Endothelial cell of umbilical vein (primary cell): ENCODE measurements around the gene NOP9. TPM values are rescaled to one million over a fixed set of nuclear protein-coding genes. Genes with fewer than 3 reads are reported as not detected.

Experiments
- BruUV-seq: library from RNA; stranded (reverse); fragments of 400-500 nt; replicated peaks from 2 replicates; lab custom pipeline; 2021; lab: Mats Ljungman, UMichigan
- CTCF ChIA-PET: fragments of 300-600, 350-600 bp; sonication (Branson Sonifier 250); formaldehyde crosslinking; loops from one replicate; lab custom pipeline; 2021; ENCODE audit warnings: antibody characterized with exemption, inconsistent platforms; lab: Charles Lee
- POLR2A ChIA-PET: fragments of 300-600, 350-600 bp; sonication (Branson Sonifier 250); formaldehyde crosslinking; loops from one replicate; lab custom pipeline; 2021; ENCODE audit warnings: antibody characterized with exemption, inconsistent platforms; lab: Charles Lee
- DNase-seq: peaks from one replicate; pipeline ENCODE4 v3.0.0-alpha.2; 2011; ENCODE audit warnings: low read depth, low spot score
- FAIRE-seq: peaks from 2 replicates; lab custom pipeline; 2011; peaks lifted over from hg19 to GRCh38; lab: Jason Lieb, UNC
- H2AFZ ChIP-seq: 2 replicates; pipeline ENCODE4 v1.6.0; 2012; ENCODE audit warnings: low read depth, low read length, control low read depth, inconsistent platforms
- H3K27ac ChIP-seq: 2 replicates; pipeline ENCODE4 v1.5.1; 2011; ENCODE audit warnings: low read depth, mild to moderate bottlenecking, control low read depth, low read length, moderate library complexity; ENCODE audit not compliant: insufficient read depth
- H3K27me3 ChIP-seq, 2 experiments: 2 replicates each; pipeline versions ENCODE4 v1.6.0 to v1.6.1; 2011; ENCODE audit warnings: low read length in 2 of 2, mixed read lengths in 1 of 2; ENCODE audit not compliant: control insufficient read depth in 2 of 2, insufficient read depth in 2 of 2
- H3K36me3 ChIP-seq, 2 experiments: 2 replicates in 1 of 2; 3 replicates in 1 of 2; pipeline ENCODE4 v1.5.1; 2011; ENCODE audit warnings: low read length in 2 of 2, mild to moderate bottlenecking in 1 of 2, moderate library complexity in 1 of 2; ENCODE audit not compliant: control insufficient read depth in 2 of 2, insufficient read depth in 2 of 2; ENCODE audit errors: extremely low read depth in 1 of 2
- H3K4me1 ChIP-seq: 3 replicates; pipeline ENCODE4 v1.5.1; 2011; ENCODE audit warnings: mild to moderate bottlenecking, low read length; ENCODE audit not compliant: control insufficient read depth, insufficient read depth; ENCODE audit errors: extremely low read depth
- H3K4me2 ChIP-seq: 2 replicates; pipeline ENCODE4 v1.6.1; 2011; ENCODE audit warnings: low read length, control low read depth, mixed read lengths; ENCODE audit not compliant: insufficient read depth
- H3K4me3 ChIP-seq, 3 experiments: fragments of 200-600 bp in 1 of 3; sonication (generic), shearing (Covaris generic) in 1 of 3; replicated peaks in 1 of 3; 2 replicates each; pipeline ENCODE4 v1.5.1; 2011 to 2016; ENCODE audit warnings: control low read depth in 3 of 3, low read length in 3 of 3, mild to moderate bottlenecking in 2 of 3, inconsistent platforms in 1 of 3, low read depth in 1 of 3, moderate library complexity in 1 of 3; ENCODE audit not compliant: insufficient read depth in 1 of 3
- H3K79me2 ChIP-seq: 2 replicates; pipeline ENCODE4 v1.6.0; 2012; ENCODE audit warnings: low read length, inconsistent platforms; ENCODE audit not compliant: control insufficient read depth, insufficient read depth
- H3K9ac ChIP-seq: replicated peaks from 2 replicates; pipeline ENCODE3; 2011; ENCODE audit warnings: low read length, control low read depth; ENCODE audit not compliant: insufficient read depth; ENCODE audit errors: extremely low read depth
- H3K9me1 ChIP-seq: replicated peaks from 3 replicates; pipeline ENCODE4 v1.6.0; 2011; ENCODE audit warnings: mild to moderate bottlenecking, low read length; ENCODE audit not compliant: control insufficient read depth, insufficient read depth; ENCODE audit errors: extremely low read depth
- H3K9me3 ChIP-seq: replicated peaks from 2 replicates; pipeline ENCODE4 v1.5.1; 2012; ENCODE audit warnings: low read length, inconsistent platforms; ENCODE audit not compliant: control insufficient read depth, insufficient read depth
- H4K20me1 ChIP-seq: replicated peaks from 2 replicates; pipeline ENCODE3; 2011; ENCODE audit warnings: mild to moderate bottlenecking, low read length; ENCODE audit not compliant: control insufficient read depth, insufficient read depth; ENCODE audit errors: extremely low read depth
- CTCF ChIP-seq, 2 donors: IDR thresholded peaks; 1 replicate in 1 of 2; 2 replicates in 1 of 2; pipeline ENCODE4 v1.5.1; 2011; ENCODE audit warnings: low read length in 2 of 2, mild to moderate bottlenecking in 2 of 2, moderate library complexity in 2 of 2, control low read depth in 1 of 2, inconsistent platforms in 1 of 2, low read depth in 1 of 2; ENCODE audit not compliant: insufficient read depth in 1 of 2; ENCODE audit errors: extremely low read depth in 1 of 2
- EZH2 ChIP-seq: IDR thresholded peaks from 2 replicates; pipeline ENCODE4 v1.6.1; 2012; ENCODE audit warnings: borderline replicate concordance, low read depth, mild to moderate bottlenecking, moderate library complexity, low read length, inconsistent platforms; ENCODE audit not compliant: severe bottlenecking
- FOS ChIP-seq: IDR thresholded peaks from 2 replicates; pipeline ENCODE4 v1.6.1; 2011; ENCODE audit warnings: mild to moderate bottlenecking, low read length, moderate library complexity, borderline replicate concordance; ENCODE audit not compliant: insufficient read depth
- GATA2 ChIP-seq: IDR thresholded peaks from 2 replicates; pipeline ENCODE4 v1.7.0; 2011; ENCODE audit warnings: low read depth, mild to moderate bottlenecking, moderate library complexity, mixed read lengths, low read length; ENCODE audit not compliant: insufficient read length, insufficient read depth
- JUN ChIP-seq: IDR thresholded peaks from 2 replicates; pipeline ENCODE4 v1.6.1; 2011; ENCODE audit warnings: borderline replicate concordance, low read depth; ENCODE audit not compliant: insufficient read length, insufficient read depth
- MAX ChIP-seq: IDR thresholded peaks from 2 replicates; pipeline ENCODE4 v1.6.1; 2011; ENCODE audit not compliant: insufficient read depth, insufficient read length
- MYC ChIP-seq: IDR thresholded peaks from one replicate; pipeline ENCODE4 v1.6.1; 2011; ENCODE audit warnings: mild to moderate bottlenecking, low read depth, low read length
- POLR2A ChIP-seq: IDR thresholded peaks from 2 replicates; pipeline ENCODE4 v1.6.1; 2012; ENCODE audit warnings: low read depth, mild to moderate bottlenecking, control low read depth, low read length
- POLR2AphosphoS5 ChIP-seq: IDR thresholded peaks from 2 replicates; pipeline ENCODE4 v1.6.1; 2012; ENCODE audit warnings: low read depth, mild to moderate bottlenecking, control low read depth, low read length, moderate library complexity; ENCODE audit not compliant: insufficient read depth
- dilution Hi-C: fragments of 300-500 bp; cut with MboI; formaldehyde crosslinking; loops from one replicate; pipeline ENCODE4 v1.15.0; 2019; ENCODE audit warnings: low sequenced_read_pairs; ENCODE audit not compliant: extremely low pct_ligation_motif_present
- intact Hi-C: fragments of 100-400 bp; cut with micrococcal nuclease; formaldehyde crosslinking; loops from one replicate; pipeline ENCODE4 v1.10.0; 2022
- polyA plus RNA-seq, 4 experiments: library from polyadenylated mRNA; depleted of rRNA in 3 of 4; stranded (reverse) in 3 of 4; unstranded in 1 of 4; fragments of >200 nt; gene quantifications; 2 replicates each; pipeline versions ENCODE4 v1.2.1 to v1.2.3, GENCODE V29; 2011 to 2012; ENCODE audit warnings: missing spikeins in 1 of 4
- total RNA-seq: library from RNA; stranded (reverse); gene quantifications from 2 replicates; pipeline ENCODE4 v1.2.3, GENCODE V29; 2021

Gene NOP9
- total and polyA plus RNA-seq, 2 donors (not counting 3 experiments of a cell fraction or from before 2014, with no cell fraction given), result 16.2 to 31.0 TPM

- Histone ChIP-seq H3K9ac (no peak overlapping the region), H3K4me3 (no peak overlapping the region), H3K36me3 (peaks cover 0 to 3% of the 10 kb centered on the region in 2 experiments), H4K20me1 (no peaks in the 10 kb centered on the region), H3K79me2 (no peaks in the 10 kb centered on the region), H2AFZ (no peak overlapping the region), H3K9me1 (no peaks in the 10 kb centered on the region), H3K4me1 (no peaks in the 10 kb centered on the region), H3K27ac (no peak overlapping the region), H3K4me2 (no peak overlapping the region), H3K27me3 (no peaks in the 10 kb centered on the region), H3K9me3 (no peaks in the 10 kb centered on the region)
- dilution Hi-C loops (no loop called here), intact Hi-C loops (no loop called here)
- ChIA-PET CTCF (interaction anchor here (0.8 to 1.6 kb wide), 3 partner anchors 15 to 50 kb away, joined by 3 to 4 read pairs (median 3); partner anchors contain the start of genes CIDEB and TINF2), POLR2A (no interaction called here)
- FAIRE-seq (no peak), DNase-seq (no peak)
- TF ChIP-seq MYC, result no peak
- BruUV-seq, result no TSS peak
Observed at GRCh38 chr14:24258119-24258518, 41.5 kb upstream of the NOP9 start.

GRCh38 chr14:24258548-24259265 lies 40.9 kb upstream of the NOP9 start:
- BruUV-seq, result no TSS peak
- H3K79me2 ChIP-seq, result no peaks in the 10 kb centered on the region
- POLR2A ChIA-PET, result no interaction called here
- H3K4me3 ChIP-seq, result no peak overlapping the region
- CTCF ChIA-PET, result interaction anchor here (0.8 to 1.6 kb wide), 3 partner anchors 16 kb away, joined by 3 to 4 read pairs (median 3); partner anchors contain the start of gene TINF2
- TF ChIP-seq EZH2 (no peak), JUN (no peak), CTCF (IDR thresholded peaks at IDR 0.05; ENCODE audit: extremely low read depth in 1 of 2, insufficient read depth in 1 of 2, low read depth in 1 of 2, low read length in 2 of 2) (no peak), GATA2 (no peak), POLR2AphosphoS5 (no peak), FOS (no peak), POLR2A (no peak), MYC (no peak), MAX (no peak)
- FAIRE-seq, result no peak
- H3K9me3 ChIP-seq, result no peaks in the 10 kb centered on the region
- H3K27ac ChIP-seq, result no peak overlapping the region
- intact Hi-C loops (no loop called here), dilution Hi-C loops (no loop called here)
- no peaks in the 10 kb centered on the region for H3K9me1 ChIP-seq
- H3K4me1 ChIP-seq, result no peaks in the 10 kb centered on the region
- H3K9ac ChIP-seq, result no peak overlapping the region
- no peak overlapping the region for H2AFZ ChIP-seq
- no peak overlapping the region for H3K4me2 ChIP-seq
- no peak for DNase-seq
- H3K27me3 ChIP-seq, result no peaks in the 10 kb centered on the region
- peaks cover 0 to 3% of the 10 kb centered on the region in 2 experiments for H3K36me3 ChIP-seq
- H4K20me1 ChIP-seq, result no peaks in the 10 kb centered on the region
